Measurements from ENCODE around the gene CEACAM16.

DNA sequence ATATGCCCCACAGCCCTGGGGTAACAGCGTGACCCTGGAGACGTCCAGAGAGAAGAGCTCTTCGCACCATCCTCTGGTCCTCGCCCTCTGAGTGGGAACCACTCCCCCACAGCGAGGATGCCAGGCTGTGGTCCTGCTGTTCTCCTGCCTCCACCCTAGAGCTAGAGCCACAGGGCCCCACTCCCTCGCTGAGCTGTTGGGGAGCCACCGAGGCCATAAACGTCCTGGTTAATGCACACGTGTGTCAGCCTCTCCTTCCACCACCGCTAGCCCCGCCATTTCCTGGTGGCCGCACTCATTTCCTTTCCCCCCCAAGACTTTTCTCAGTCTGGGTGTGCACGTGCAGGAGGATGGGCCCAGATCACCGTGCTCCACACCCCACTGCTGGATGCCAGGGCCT lies 11.5 kb downstream of the CEACAM16 start:
- TF ChIP-seq EZH2 (IDR thresholded peaks at IDR 0.05) (no peak), POLR2AphosphoS5 (IDR thresholded peaks at IDR 0.05; ENCODE audit: borderline replicate concordance, low read depth, low read length) (no peak)

All from SK-N-MC (cell line).